Measurements from ENCODE around the gene TUT4.

Gene TUT4

DNA sequence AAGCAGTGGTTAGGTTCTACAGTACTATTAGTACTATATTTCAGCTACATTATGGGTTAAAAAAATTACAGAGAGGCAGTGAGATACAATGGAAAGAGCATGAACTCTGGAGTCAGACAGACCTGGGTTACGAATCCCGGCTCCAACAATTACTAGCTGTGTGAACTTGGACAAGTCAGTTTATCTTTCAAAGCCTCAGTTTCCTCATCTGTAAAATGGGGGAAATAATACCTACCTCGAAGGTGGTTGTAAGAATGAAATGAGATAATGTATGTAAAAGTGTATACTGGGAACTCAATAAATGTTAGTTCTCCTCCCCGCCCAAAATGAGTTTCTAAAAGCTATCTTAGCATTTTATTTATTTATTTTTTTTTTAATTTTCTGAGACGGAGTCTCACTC is 89.0 kb downstream of the TUT4 start:
- no peaks in the 10 kb centered on the region for H3K4me1 ChIP-seq (ENCODE audit: insufficient read depth, low read length)
- no peak overlapping the region for H2AFZ ChIP-seq (ENCODE audit: low read depth, low read length)
- H3K27me3 ChIP-seq (ENCODE audit: insufficient read depth, low read length): no peaks in the 10 kb centered on the region
- no peak overlapping the region for H3K4me3 ChIP-seq (ENCODE audit: low read length)
- peaks cover 23% of the 10 kb centered on the region for H3K36me3 ChIP-seq (ENCODE audit: insufficient read depth, low read length)
- no peaks in the 10 kb centered on the region for H3K9me3 ChIP-seq (ENCODE audit: low read length)

DNA sequence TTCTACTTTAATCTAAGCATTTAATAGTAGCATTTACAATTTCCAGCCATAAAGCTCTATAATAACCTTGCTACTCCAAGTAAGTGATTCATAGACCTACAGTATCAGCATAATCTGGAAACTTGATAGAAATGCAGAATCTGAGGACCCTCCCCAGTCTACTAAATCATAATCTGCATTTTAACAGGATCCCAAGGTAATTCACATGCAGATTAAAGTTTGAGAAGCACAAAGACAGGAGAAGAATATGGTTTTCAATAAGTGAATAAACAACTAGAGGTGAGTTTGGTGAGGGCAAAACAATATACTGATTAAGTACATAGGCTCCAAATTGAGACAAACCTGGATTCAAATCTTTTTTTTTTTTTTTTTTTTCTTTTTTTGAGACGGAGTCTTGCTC is 91.1 kb downstream of the TUT4 start:
- no peaks in the 10 kb centered on the region for H3K27me3 ChIP-seq (ENCODE audit: insufficient read depth, low read length)
- H3K4me3 ChIP-seq (ENCODE audit: low read length): no peak overlapping the region
- no peak overlapping the region for H2AFZ ChIP-seq (ENCODE audit: low read depth, low read length)
- peaks cover 35% of the 10 kb centered on the region for H3K36me3 ChIP-seq (ENCODE audit: insufficient read depth, low read length)
- H3K9me3 ChIP-seq (ENCODE audit: low read length): no peaks in the 10 kb centered on the region
- no peaks in the 10 kb centered on the region for H3K4me1 ChIP-seq (ENCODE audit: insufficient read depth, low read length)

DNA sequence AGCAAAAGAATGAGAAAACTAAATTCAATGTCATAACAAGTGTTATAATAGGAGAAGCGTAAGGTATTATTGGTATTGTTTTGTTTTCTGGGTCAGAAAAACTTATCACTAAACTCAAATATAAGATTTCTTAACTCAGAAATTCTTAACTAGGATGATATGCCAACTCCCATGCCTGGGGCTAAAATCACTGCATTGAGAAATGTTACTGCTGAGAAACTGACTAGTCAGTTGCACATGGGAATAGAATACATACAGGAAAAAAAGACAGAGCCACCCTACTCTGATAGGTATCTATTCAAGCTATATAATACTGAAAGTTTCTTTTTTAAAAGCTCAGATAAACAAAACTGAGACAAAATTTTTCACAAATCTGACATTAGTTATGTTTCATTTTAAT is 92.2 kb downstream of the TUT4 start:
- Histone ChIP-seq H3K27me3 (ENCODE audit: insufficient read depth, low read length) (no peaks in the 10 kb centered on the region), H3K4me1 (ENCODE audit: insufficient read depth, low read length) (no peaks in the 10 kb centered on the region), H3K36me3 (ENCODE audit: insufficient read depth, low read length) (peaks cover 41% of the 10 kb centered on the region)

DNA sequence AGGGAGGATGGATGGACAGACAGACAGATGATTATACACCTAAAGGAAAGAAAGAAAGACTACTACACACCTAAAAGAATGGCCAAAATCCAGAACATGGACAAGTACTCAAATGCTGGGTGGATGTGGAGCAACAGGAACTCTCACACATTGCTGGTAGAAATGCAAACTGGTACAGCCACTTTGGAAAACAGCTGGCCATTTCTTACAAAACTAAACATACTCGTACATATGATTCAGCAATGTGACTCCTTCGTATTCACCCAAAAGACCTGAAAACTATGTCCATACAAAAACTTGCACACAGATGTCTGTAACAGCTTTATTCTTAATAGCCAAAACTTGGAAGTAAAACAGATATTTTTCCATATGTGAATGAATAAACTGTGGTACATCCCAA is 97.2 kb downstream of the TUT4 start:
- peaks cover 34% of the 10 kb centered on the region for H3K36me3 ChIP-seq (ENCODE audit: insufficient read depth, low read length)
- no peak overlapping the region for H2AFZ ChIP-seq (ENCODE audit: low read depth, low read length)
- H3K4me1 ChIP-seq (ENCODE audit: insufficient read depth, low read length): no peaks in the 10 kb centered on the region
- H3K4me3 ChIP-seq (ENCODE audit: low read length): no peak overlapping the region
- no peaks in the 10 kb centered on the region for H3K27me3 ChIP-seq (ENCODE audit: insufficient read depth, low read length)
- H3K9me3 ChIP-seq (ENCODE audit: low read length): no peaks in the 10 kb centered on the region

More for the DNA sequence above, 92.2 kb downstream of the TUT4 start:
- H3K9me3 ChIP-seq (ENCODE audit: low read length): no peaks in the 10 kb centered on the region
- no peak overlapping the region for H3K4me3 ChIP-seq (ENCODE audit: low read length)
- H2AFZ ChIP-seq (ENCODE audit: low read depth, low read length): no peak overlapping the region

DNA sequence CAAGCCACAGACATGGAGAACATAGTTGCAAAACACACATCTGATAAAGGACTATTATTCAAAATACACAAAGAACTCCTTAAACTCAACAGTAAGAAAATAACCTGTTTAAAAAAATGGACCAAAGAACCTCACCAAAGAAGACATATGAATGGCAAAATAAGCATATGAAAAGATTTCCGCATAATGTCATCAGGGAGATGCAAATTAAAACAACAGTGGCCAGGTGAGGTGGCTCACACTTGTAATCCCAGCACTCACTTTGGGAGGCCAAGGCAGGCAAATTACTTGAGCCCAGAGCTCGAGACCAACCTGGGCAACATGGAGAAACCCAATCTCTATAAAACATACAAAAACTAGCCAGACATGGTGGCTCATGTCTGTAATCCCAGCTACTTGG is 98.1 kb downstream of the TUT4 start:
- Histone ChIP-seq H3K4me1 (ENCODE audit: insufficient read depth, low read length) (no peaks in the 10 kb centered on the region), H3K9me3 (ENCODE audit: low read length) (no peaks in the 10 kb centered on the region), H3K27me3 (ENCODE audit: insufficient read depth, low read length) (no peaks in the 10 kb centered on the region), H3K4me3 (ENCODE audit: low read length) (no peak overlapping the region), H3K36me3 (ENCODE audit: insufficient read depth, low read length) (peaks cover 35% of the 10 kb centered on the region), H2AFZ (ENCODE audit: low read depth, low read length) (no peak overlapping the region)

DNA sequence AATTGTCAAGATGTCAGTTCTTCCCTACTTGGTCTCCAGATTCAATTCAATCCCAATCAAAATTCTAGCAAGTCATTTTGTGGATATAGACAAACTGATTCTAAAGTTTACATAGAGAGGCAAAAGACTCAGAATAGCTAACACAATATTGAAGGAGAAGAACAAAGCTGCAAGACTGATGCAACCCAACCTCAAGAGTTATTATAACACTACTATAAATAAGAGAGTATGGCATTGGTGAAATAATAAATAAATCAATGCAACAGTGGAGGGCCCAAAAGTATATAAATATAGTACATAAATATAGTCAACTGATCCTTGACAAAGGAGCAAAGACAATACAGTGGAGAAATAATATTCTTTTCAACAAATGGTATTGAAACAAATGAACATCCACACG is 98.8 kb downstream of the TUT4 start:
- H3K4me3 ChIP-seq (ENCODE audit: low read length): no peak overlapping the region
- H3K4me1 ChIP-seq (ENCODE audit: insufficient read depth, low read length): no peaks in the 10 kb centered on the region
- H3K36me3 ChIP-seq (ENCODE audit: insufficient read depth, low read length): peaks cover 33% of the 10 kb centered on the region
- H3K27me3 ChIP-seq (ENCODE audit: insufficient read depth, low read length): no peaks in the 10 kb centered on the region
- H2AFZ ChIP-seq (ENCODE audit: low read depth, low read length): no peak overlapping the region
- no peaks in the 10 kb centered on the region for H3K9me3 ChIP-seq (ENCODE audit: low read length)

DNA sequence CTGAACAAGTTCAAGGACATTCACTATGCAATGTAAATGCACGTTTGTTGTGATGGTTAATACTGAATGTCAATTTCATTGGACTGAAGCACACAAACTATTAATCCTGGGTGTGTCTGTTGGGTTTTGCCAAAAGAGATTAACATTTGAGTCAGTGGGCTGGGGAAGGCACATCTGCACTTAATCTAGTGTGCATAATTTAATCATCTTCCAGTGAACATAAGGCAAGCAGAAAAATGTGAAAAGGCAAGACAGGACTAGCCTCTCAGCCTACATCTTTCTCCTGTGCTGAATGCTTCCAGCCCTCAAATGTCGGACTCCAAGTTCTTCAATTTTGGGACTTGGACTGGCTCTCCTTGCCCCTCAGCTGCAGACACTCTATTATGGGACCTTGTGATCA is 108.4 kb downstream of the TUT4 start:
- peaks cover 48% of the 10 kb centered on the region for H3K36me3 ChIP-seq (ENCODE audit: insufficient read depth, low read length)
- H3K4me3 ChIP-seq (ENCODE audit: low read length): no peak overlapping the region
- H2AFZ ChIP-seq (ENCODE audit: low read depth, low read length): no peak overlapping the region
- H3K27me3 ChIP-seq (ENCODE audit: insufficient read depth, low read length): no peaks in the 10 kb centered on the region
- no peaks in the 10 kb centered on the region for H3K9me3 ChIP-seq (ENCODE audit: low read length)
- H3K4me1 ChIP-seq (ENCODE audit: insufficient read depth, low read length): no peaks in the 10 kb centered on the region

DNA sequence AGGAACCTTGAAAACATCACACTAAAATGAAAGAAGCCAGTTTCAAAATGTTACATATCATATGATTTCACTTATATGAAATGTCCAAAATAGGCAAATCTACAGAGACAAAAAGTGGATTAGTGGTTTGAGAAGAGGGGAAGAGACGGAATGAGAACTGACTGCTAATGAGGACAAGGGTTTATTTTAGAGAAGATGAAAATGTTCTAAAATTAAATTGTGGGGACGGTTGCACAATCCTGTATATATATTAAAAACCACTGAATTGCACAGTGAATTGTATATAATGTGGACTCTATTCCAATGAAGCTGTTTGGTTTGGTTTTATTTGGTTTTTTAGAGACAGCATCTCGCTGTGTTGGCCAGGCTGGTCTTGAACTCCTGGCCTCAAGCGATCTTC is 112.9 kb downstream of the TUT4 start:
- H3K9me3 ChIP-seq (ENCODE audit: low read length): no peaks in the 10 kb centered on the region
- no peaks in the 10 kb centered on the region for H3K4me1 ChIP-seq (ENCODE audit: insufficient read depth, low read length)
- H2AFZ ChIP-seq (ENCODE audit: low read depth, low read length): no peak overlapping the region
- no peak overlapping the region for H3K4me3 ChIP-seq (ENCODE audit: low read length)
- H3K36me3 ChIP-seq (ENCODE audit: insufficient read depth, low read length): peaks cover 67% of the 10 kb centered on the region
- no peaks in the 10 kb centered on the region for H3K27me3 ChIP-seq (ENCODE audit: insufficient read depth, low read length)

DNA sequence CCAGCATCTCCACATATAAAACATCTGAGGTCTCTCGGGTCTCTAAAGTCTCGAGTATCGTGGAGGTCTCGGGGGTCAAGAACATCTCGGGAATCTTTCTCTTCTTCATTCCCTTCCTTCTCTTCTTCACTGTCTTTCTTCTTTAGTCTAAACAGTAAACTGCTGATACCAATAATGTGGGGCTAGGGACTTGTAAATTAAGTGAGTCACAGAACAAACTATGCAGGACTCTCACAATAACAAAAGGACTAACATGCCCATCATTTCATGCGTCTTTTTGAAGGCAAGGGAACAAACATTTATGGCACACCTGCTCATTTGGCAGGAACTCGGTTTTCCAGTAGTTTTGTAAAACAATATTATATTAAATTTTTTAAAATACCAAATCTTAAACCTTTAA is 116.1 kb downstream of the TUT4 start:
- Histone ChIP-seq H2AFZ (ENCODE audit: low read depth, low read length) (no peak overlapping the region), H3K4me3 (ENCODE audit: low read length) (no peak overlapping the region), H3K27me3 (ENCODE audit: insufficient read depth, low read length) (no peaks in the 10 kb centered on the region), H3K4me1 (ENCODE audit: insufficient read depth, low read length) (no peaks in the 10 kb centered on the region), H3K36me3 (ENCODE audit: insufficient read depth, low read length) (peaks cover 78% of the 10 kb centered on the region), H3K9me3 (ENCODE audit: low read length) (no peaks in the 10 kb centered on the region)

DNA sequence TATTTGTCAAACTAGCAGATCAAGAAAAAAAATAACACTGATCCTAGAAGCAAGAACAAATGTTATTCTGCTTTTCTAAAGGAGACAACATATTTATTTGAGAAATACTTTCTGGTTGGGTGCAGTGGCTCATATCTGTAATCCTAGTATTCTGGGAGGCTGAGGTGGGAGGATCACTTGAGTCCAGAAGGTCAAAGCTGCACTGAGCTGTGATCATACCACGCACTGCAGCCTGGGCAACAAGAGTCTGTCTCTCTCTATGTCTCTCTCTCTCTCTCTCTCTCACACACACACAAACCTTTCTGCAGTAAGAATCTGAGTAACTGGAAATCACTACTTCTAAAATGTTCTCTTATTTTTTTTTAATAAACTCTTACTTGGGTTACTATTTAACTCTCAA is 117.2 kb downstream of the TUT4 start:
- no peak overlapping the region for H3K4me3 ChIP-seq (ENCODE audit: low read length)
- no peak overlapping the region for H2AFZ ChIP-seq (ENCODE audit: low read depth, low read length)
- no peaks in the 10 kb centered on the region for H3K27me3 ChIP-seq (ENCODE audit: insufficient read depth, low read length)
- H3K9me3 ChIP-seq (ENCODE audit: low read length): no peaks in the 10 kb centered on the region
- no peaks in the 10 kb centered on the region for H3K4me1 ChIP-seq (ENCODE audit: insufficient read depth, low read length)
- peaks cover 84% of the 10 kb centered on the region for H3K36me3 ChIP-seq (ENCODE audit: insufficient read depth, low read length)

DNA sequence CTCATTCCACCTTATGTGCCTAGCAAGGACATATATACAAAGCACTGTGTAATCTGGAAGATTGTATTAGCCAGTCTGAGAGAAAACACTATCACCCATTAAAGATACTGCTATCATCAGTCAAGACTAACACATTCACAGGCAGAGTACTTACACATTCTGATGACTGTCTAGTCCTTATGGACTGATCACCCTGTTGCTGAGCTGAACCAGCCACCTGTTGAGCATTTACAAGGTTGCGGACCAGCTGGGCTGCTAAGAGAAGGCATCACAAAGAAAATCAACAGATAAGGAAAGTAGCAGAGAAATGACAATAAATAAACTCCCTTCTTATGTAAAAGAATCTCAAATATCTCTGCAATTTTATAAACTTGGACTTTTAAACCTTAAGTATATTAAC is 117.7 kb downstream of the TUT4 start:
- H2AFZ ChIP-seq (ENCODE audit: low read depth, low read length): no peak overlapping the region
- peaks cover 83% of the 10 kb centered on the region for H3K36me3 ChIP-seq (ENCODE audit: insufficient read depth, low read length)
- H3K27me3 ChIP-seq (ENCODE audit: insufficient read depth, low read length): no peaks in the 10 kb centered on the region
- H3K4me1 ChIP-seq (ENCODE audit: insufficient read depth, low read length): no peaks in the 10 kb centered on the region
- no peak overlapping the region for H3K4me3 ChIP-seq (ENCODE audit: low read length)
- H3K9me3 ChIP-seq (ENCODE audit: low read length): no peaks in the 10 kb centered on the region

DNA sequence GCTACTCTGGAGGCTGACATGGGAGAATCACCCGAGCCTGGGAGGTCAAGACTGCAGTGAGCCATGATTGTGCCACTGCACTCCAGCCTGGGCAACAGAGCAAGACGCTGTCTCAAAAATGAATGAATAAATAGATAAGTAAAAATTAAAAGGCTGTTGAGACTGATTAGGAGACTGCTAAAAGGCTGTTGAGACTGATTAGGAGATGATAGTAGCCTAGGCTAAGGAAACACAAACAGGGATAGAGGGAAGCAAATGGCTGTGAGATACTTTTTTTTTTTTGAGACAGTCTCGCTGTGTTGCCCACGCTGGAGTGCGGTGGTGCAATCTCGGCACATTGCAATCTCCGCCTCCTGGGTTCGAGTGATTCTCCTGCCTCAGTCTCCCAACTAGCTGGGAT is 120.1 kb downstream of the TUT4 start:
- Histone ChIP-seq H3K9me3 (ENCODE audit: low read length) (no peaks in the 10 kb centered on the region), H2AFZ (ENCODE audit: low read depth, low read length) (no peak overlapping the region), H3K36me3 (ENCODE audit: insufficient read depth, low read length) (peaks cover 77% of the 10 kb centered on the region), H3K27me3 (ENCODE audit: insufficient read depth, low read length) (no peaks in the 10 kb centered on the region), H3K4me1 (ENCODE audit: insufficient read depth, low read length) (no peaks in the 10 kb centered on the region), H3K4me3 (ENCODE audit: low read length) (no peak overlapping the region)

DNA sequence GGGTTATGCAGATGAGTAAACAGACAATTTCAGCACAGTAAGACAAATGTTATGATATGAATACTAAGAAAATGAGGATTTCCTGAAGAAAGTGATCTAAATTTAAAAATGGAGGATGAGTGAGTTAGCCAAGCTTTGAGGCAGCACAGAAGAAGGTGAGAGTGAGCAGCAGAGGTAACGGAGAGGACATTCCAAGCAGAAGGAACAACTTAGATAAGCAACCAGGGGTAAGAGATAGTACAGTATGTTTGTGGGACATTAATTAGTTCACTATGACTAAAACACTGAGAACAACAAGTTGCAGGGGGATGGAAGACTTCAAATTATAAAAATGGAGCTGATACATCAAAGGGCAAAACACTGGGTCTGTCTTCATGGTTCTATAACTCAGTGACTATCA is 125.7 kb downstream of the TUT4 start:
- Histone ChIP-seq H3K4me3 (ENCODE audit: low read length) (no peak overlapping the region), H3K4me1 (ENCODE audit: insufficient read depth, low read length) (no peaks in the 10 kb centered on the region), H3K9me3 (ENCODE audit: low read length) (no peaks in the 10 kb centered on the region), H2AFZ (ENCODE audit: low read depth, low read length) (no peak overlapping the region), H3K27me3 (ENCODE audit: insufficient read depth, low read length) (no peaks in the 10 kb centered on the region), H3K36me3 (ENCODE audit: insufficient read depth, low read length) (peaks cover 68% of the 10 kb centered on the region)

DNA sequence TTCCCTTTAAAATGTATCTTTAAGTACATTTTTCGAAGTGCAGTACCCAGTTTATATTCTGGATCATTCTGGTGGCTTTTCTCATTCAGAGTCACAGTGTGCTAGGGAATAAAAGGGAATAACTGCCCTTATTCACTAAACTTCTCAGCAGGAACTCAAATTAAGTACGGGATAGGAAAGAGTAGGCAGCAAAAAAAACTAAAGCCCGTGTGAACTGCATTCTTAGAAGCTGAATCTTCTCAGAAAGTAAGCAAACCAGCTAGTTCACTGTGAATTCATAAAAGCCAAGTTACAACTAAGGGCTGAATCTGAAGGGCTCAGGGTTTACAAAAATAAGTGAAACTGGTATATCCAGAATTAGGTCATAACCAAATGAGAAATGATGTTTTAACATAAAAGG is 126.5 kb downstream of the TUT4 start:
- Histone ChIP-seq H3K36me3 (ENCODE audit: insufficient read depth, low read length) (peaks cover 68% of the 10 kb centered on the region), H3K27me3 (ENCODE audit: insufficient read depth, low read length) (no peaks in the 10 kb centered on the region), H3K4me1 (ENCODE audit: insufficient read depth, low read length) (no peaks in the 10 kb centered on the region), H3K9me3 (ENCODE audit: low read length) (no peaks in the 10 kb centered on the region), H2AFZ (ENCODE audit: low read depth, low read length) (no peak overlapping the region), H3K4me3 (ENCODE audit: low read length) (no peak overlapping the region)

Data from neuron (in vitro differentiated cells).